GM19328 (cell line): ENCODE measurements around the gene ARHGEF19.
"Not testable (repeated sequence)": the region's sequence is repeated elsewhere in the genome, so short reads cannot be mapped to it uniquely, and the experiment has no call there.

ENCODE experiments used
- ATAC-seq: cut with Tn5 transposase; IDR thresholded peaks from one replicate; pipeline ENCODE4 v1.9.1; 2021; ENCODE audit warnings: mild to moderate bottlenecking, moderate library complexity; ENCODE audit not compliant: unreplicated experiment

The ARHGEF19 gene

GRCh38 chr1:16205891-16206546 lies 6.4 kb downstream of the ARHGEF19 start:
- ATAC-seq, result no peak

GRCh38 chr1:16205334-16205671 lies 7.1 kb downstream of the ARHGEF19 start:
- no peak for ATAC-seq

- no peak for ATAC-seq
Observed at GRCh38 chr1:16204634-16205333, 7.7 kb downstream of the ARHGEF19 start.

- ATAC-seq, result no peak
Observed at GRCh38 chr1:16204216-16204615, 8.2 kb downstream of the ARHGEF19 start.

GRCh38 chr1:16203550-16203949 lies 8.9 kb downstream of the ARHGEF19 start:
- ATAC-seq, result no peak

GRCh38 chr1:16202281-16203210 lies 9.9 kb downstream of the ARHGEF19 start:
- no peak for ATAC-seq

- ATAC-seq, result no peak
Observed at GRCh38 chr1:16199700-16200099, 12.8 kb downstream of the ARHGEF19 start.

GRCh38 chr1:16199157-16199501 lies 13.3 kb downstream of the ARHGEF19 start:
- ATAC-seq, result no peak

- no peak for ATAC-seq
Observed at GRCh38 chr1:16198444-16199156, 13.9 kb downstream of the ARHGEF19 start.

GRCh38 chr1:16196874-16197273 lies 15.6 kb downstream of the ARHGEF19 start:
- ATAC-seq, result no peak

- not testable (repeated sequence) for ATAC-seq
Observed at GRCh38 chr1:16196139-16196538, 16.3 kb downstream of the ARHGEF19 start.

GRCh38 chr1:16195518-16195905 lies 16.9 kb downstream of the ARHGEF19 start:
- no peak for ATAC-seq

GRCh38 chr1:16191916-16192546 lies 20.4 kb downstream of the ARHGEF19 start:
- no peak for ATAC-seq

GRCh38 chr1:16191309-16191708 lies 21.1 kb downstream of the ARHGEF19 start:
- no peak for ATAC-seq

- no peak for ATAC-seq
Observed at GRCh38 chr1:16189921-16190621, 22.4 kb downstream of the ARHGEF19 start.

GRCh38 chr1:16189003-16189402 lies 23.4 kb downstream of the ARHGEF19 start:
- ATAC-seq, result no peak

- ATAC-seq, result no peak
Observed at GRCh38 chr1:16187748-16188401, 24.6 kb downstream of the ARHGEF19 start.

GRCh38 chr1:16186655-16187235 lies 25.7 kb downstream of the ARHGEF19 start:
- ATAC-seq, result no peak
